Osteocyte (in vitro differentiated cells): Measurements from ENCODE around the gene DHRS7. TPM values are rescaled to one million over a fixed set of nuclear protein-coding genes. Genes with fewer than 3 reads are reported as not detected.

Experiments
- DNase-seq: peaks from one replicate; pipeline ENCODE4 v3.0.0; 2021; ENCODE audit warnings: mixed read lengths; ENCODE audit not compliant: unreplicated experiment; ENCODE audit errors: extremely low spot score
- H3K27ac Mint-ChIP-seq: one replicate; pipeline ENCODE4 v1.8.0; 2021; ENCODE audit warnings: mild to moderate bottlenecking, mixed read lengths; ENCODE audit not compliant: unreplicated experiment
- H3K27me3 Mint-ChIP-seq: one replicate; pipeline ENCODE4 v1.8.0; 2021; ENCODE audit warnings: mixed read lengths; ENCODE audit not compliant: unreplicated experiment
- H3K36me3 Mint-ChIP-seq: one replicate; pipeline ENCODE4 v1.8.0; 2021; ENCODE audit warnings: mixed read lengths; ENCODE audit not compliant: unreplicated experiment
- H3K4me1 Mint-ChIP-seq: one replicate; pipeline ENCODE4 v1.8.0; 2021; ENCODE audit warnings: mixed read lengths; ENCODE audit not compliant: unreplicated experiment
- H3K4me3 Mint-ChIP-seq: one replicate; pipeline ENCODE4 v1.8.0; 2021; ENCODE audit warnings: mild to moderate bottlenecking, moderate library complexity, mixed read lengths; ENCODE audit not compliant: unreplicated experiment
- H3K9me3 Mint-ChIP-seq: one replicate; pipeline ENCODE4 v1.8.0; 2021; ENCODE audit warnings: mixed read lengths; ENCODE audit not compliant: unreplicated experiment
- total RNA-seq: library from RNA; stranded (reverse); gene quantifications from 2 replicates; pipeline ENCODE4 v1.2.1, GENCODE V29; 2021
- TF ChIP-seq, protein P1 (sequence below): fragments of 200-600 bp; sonication (generic); IDR thresholded peaks from 2 replicates; pipeline ENCODE4 v1.5.0; 2021; ENCODE audit warnings: antibody characterized with exemption, mild to moderate bottlenecking, moderate library complexity

The DHRS7 gene
- total RNA-seq, 1 donor from 2014 or later, result 45.5 TPM

DNA sequence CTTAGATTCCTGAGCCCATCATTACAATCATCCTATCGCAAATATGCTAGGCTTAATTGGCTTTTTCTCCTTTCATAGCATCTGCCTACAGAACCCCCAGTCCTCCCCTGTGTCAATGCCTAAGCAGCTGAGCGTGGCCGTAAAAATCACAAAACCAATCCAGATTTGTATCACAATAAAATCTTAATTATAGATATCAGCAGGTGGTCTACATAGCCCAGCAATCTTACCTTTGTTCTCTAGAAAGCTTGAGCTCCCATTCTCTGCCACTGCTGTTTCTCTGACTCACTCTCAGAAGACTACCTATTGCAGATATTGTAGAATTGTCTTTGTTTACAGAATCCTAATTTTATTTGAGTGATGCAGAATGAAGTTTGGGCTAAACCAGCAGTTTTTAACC lies 46.0 kb upstream of the DHRS7 start:
- TF ChIP-seq, protein P1, sequence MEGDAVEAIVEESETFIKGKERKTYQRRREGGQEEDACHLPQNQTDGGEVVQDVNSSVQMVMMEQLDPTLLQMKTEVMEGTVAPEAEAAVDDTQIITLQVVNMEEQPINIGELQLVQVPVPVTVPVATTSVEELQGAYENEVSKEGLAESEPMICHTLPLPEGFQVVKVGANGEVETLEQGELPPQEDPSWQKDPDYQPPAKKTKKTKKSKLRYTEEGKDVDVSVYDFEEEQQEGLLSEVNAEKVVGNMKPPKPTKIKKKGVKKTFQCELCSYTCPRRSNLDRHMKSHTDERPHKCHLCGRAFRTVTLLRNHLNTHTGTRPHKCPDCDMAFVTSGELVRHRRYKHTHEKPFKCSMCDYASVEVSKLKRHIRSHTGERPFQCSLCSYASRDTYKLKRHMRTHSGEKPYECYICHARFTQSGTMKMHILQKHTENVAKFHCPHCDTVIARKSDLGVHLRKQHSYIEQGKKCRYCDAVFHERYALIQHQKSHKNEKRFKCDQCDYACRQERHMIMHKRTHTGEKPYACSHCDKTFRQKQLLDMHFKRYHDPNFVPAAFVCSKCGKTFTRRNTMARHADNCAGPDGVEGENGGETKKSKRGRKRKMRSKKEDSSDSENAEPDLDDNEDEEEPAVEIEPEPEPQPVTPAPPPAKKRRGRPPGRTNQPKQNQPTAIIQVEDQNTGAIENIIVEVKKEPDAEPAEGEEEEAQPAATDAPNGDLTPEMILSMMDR, result no peak
- H3K27ac Mint-ChIP-seq, result no peak overlapping the region
- no peak for DNase-seq
- H3K4me3 Mint-ChIP-seq, result no peak overlapping the region
- H3K4me1 Mint-ChIP-seq, result no peaks in the 10 kb centered on the region
- no peaks in the 10 kb centered on the region for H3K9me3 Mint-ChIP-seq
- peaks cover 40% of the 10 kb centered on the region for H3K27me3 Mint-ChIP-seq
- H3K36me3 Mint-ChIP-seq, result no peaks in the 10 kb centered on the region

DNA sequence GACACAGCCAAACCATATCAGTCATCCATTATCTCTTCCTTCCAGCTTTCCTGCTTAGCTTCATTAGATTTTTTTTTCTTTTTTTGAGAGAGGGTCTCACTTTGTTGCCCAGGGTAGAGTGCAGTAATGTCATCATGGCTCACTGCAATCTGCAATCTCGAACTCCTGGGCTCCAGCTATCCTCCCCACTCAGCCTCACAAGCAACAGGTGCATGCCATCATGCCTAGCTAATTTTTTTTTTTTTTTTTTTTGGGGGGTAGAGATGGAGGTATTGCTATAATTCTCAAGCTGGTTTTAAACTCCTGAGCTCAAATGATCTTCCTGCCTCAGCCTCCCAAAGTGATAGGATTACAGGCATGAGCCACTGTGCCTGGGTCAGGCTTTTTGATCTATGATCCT lies 45.5 kb upstream of the DHRS7 start:
- H3K9me3 Mint-ChIP-seq, result no peaks in the 10 kb centered on the region
- DNase-seq, result no peak
- peaks cover 40% of the 10 kb centered on the region for H3K27me3 Mint-ChIP-seq
- H3K36me3 Mint-ChIP-seq, result no peaks in the 10 kb centered on the region
- TF ChIP-seq, protein P1, result no peak
- no peak overlapping the region for H3K4me3 Mint-ChIP-seq
- no peaks in the 10 kb centered on the region for H3K4me1 Mint-ChIP-seq
- H3K27ac Mint-ChIP-seq, result no peak overlapping the region

DNA sequence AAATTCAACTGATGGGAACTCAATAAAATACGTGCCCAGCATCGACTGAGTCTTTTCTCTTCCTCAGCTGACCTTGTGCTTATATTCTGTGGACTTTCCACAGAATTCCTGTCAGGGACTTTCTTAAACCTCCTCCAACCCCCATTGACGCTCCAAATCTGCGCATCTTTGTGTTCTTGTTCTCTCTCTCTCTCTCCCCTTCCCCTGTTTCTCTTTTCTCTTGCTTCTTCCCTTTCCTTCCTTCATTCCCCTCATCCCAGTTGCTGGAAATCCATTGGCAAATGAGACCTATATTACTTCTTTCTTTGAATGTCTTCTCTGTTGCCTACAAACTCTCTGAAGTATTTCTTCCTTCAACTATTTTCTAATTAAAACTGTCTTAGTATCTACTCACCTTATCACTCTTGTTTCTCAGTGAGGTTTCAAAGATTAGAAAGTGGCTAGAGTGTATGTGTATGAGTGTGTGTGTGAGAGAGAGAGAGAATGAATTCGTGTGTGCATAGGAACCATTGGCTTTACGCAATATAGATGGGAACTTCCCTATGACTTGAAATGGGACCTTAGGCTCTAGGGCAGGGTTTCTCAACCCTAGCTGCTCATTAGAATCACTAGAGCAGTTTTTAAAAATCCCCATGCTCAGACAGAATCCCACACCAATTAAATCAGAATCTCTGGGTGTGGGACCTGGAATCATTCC lies 41.8 kb upstream of the DHRS7 start:
- TF ChIP-seq, protein P1, result no peak
- Mint-ChIP-seq H3K36me3 (no peaks in the 10 kb centered on the region), H3K27ac (no peak overlapping the region), H3K4me1 (no peaks in the 10 kb centered on the region), H3K27me3 (peaks cover 39% of the 10 kb centered on the region), H3K9me3 (no peaks in the 10 kb centered on the region), H3K4me3 (no peak overlapping the region)
- DNase-seq, result no peak

DNA sequence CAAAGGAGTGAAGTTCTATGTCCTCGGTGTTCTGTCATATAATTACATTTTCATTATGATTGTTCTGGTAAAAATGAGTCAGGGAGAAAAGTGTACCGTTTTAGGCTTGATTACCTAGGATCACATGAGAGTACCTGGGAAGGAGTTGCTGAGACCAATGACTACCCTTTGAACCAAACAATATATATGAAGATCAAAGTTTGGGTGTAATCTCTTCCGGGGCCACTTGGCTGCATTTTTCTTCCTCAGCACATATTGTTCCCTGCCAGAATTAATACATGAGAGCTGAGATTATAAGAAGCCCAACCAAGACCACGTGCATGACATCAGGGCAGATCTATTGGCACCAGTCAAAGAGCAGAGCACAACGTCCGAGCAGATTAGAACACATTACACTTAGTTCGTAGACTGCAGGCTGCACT lies 41.1 kb upstream of the DHRS7 start:
- Mint-ChIP-seq H3K9me3 (no peaks in the 10 kb centered on the region), H3K4me1 (no peaks in the 10 kb centered on the region), H3K27me3 (peaks cover 40% of the 10 kb centered on the region), H3K27ac (no peak overlapping the region), H3K36me3 (no peaks in the 10 kb centered on the region), H3K4me3 (no peak overlapping the region)
- no peak for DNase-seq
- TF ChIP-seq, protein P1, result no peak

DNA sequence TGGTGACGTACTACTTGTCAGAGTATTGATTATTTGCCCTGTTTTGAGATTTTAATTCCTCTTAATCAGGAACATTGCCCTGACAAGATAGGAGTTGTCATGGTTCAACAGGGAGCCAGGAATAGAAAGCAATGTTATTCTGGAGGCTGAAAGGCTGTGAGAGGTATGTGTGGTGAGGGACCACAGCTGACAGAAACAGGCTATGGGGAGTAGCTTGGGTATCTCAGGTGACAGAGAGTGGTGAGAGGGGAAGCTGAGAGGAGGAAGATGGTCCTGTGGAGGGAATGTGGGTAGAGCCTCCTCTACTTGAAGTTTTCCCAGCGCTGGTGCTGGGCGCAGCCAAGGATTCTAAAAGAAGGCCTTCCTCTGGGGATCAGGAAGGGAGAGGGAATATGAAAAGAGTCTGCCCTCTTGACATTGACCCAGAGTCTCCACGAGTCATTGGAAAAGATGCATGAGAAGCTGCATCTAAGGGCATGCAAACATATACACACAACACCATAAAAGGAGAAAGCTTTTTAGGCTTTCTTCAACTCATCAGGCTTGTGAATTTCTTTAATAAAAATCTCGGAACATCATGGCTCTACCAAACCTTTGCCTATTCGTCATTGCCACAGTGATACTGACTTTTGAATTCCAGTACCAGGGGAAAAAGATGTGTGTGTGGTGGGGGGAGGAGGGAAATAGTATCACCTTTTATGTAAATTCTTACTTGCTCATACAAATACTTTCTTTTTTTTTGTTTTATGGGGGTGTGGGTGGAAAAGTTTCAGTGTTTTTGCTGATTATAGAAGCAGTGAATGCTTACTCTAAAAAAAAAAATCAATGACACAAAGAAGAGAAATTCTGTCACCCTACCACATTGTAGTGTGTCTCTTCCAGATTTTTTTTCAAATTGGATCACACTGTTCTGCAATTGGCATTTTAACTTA lies 39.9 kb upstream of the DHRS7 start:
- TF ChIP-seq, protein P1, result no peak
- Mint-ChIP-seq H3K36me3 (no peaks in the 10 kb centered on the region), H3K4me1 (no peaks in the 10 kb centered on the region), H3K4me3 (no peak overlapping the region), H3K27me3 (peaks cover 36% of the 10 kb centered on the region), H3K27ac (no peak overlapping the region), H3K9me3 (peaks cover 6% of the 10 kb centered on the region)
- no peak for DNase-seq
